Osteoblast (primary cell): Measurements from ENCODE around the gene CMTM7. TPM values are rescaled to one million over a fixed set of nuclear protein-coding genes. Genes with fewer than 3 reads are reported as not detected.

Source experiments
- DNase-seq: peaks from one replicate; pipeline ENCODE4 v3.0.0; 2011; ENCODE audit warnings: low spot score, mixed read lengths; ENCODE audit not compliant: insufficient read length; ENCODE audit errors: missing footprints
- H2AFZ ChIP-seq: 2 replicates; pipeline ENCODE4 v1.6.0; 2011; ENCODE audit warnings: mild to moderate bottlenecking, low read length
- H3K27ac ChIP-seq: 2 replicates; pipeline ENCODE4 v1.5.1; 2011; ENCODE audit warnings: mild to moderate bottlenecking, low read depth, low read length, moderate library complexity
- H3K27me3 ChIP-seq: 2 replicates; pipeline ENCODE4 v1.6.0; 2012; ENCODE audit warnings: mild to moderate bottlenecking, control low read depth, inconsistent platforms, low read length, moderate library complexity; ENCODE audit not compliant: insufficient read depth
- H3K36me3 ChIP-seq: 2 replicates; pipeline ENCODE4 v1.5.1; 2011; ENCODE audit warnings: mild to moderate bottlenecking, low read length, control low read depth, moderate library complexity; ENCODE audit not compliant: insufficient read depth
- H3K4me1 ChIP-seq: 2 replicates; pipeline ENCODE4 v1.5.1; 2011; ENCODE audit warnings: mild to moderate bottlenecking, low read length, control low read depth, moderate library complexity; ENCODE audit not compliant: insufficient read depth
- H3K4me2 ChIP-seq: 2 replicates; pipeline ENCODE4 v1.6.0; 2011; ENCODE audit warnings: mild to moderate bottlenecking, low read length; ENCODE audit not compliant: insufficient read depth
- H3K4me3 ChIP-seq: fragments of 200-600 bp; sonication (generic); 3 replicates; pipeline ENCODE4 v1.5.1; 2012; ENCODE audit warnings: mild to moderate bottlenecking, low read length, inconsistent platforms; ENCODE audit not compliant: insufficient read depth
- H3K79me2 ChIP-seq: 2 replicates; pipeline ENCODE4 v1.6.0; 2012; ENCODE audit warnings: mild to moderate bottlenecking, low read length, control low read depth, inconsistent platforms; ENCODE audit not compliant: insufficient read depth
- H3K9me3 ChIP-seq: 2 replicates; pipeline ENCODE4 v1.5.1; 2011; ENCODE audit warnings: low read depth, low read length, control low read depth
- H4K20me1 ChIP-seq: 2 replicates; pipeline ENCODE4 v1.6.0; 2012; ENCODE audit warnings: mild to moderate bottlenecking, low read length, control low read depth; ENCODE audit not compliant: insufficient read depth
- total RNA-seq: library from RNA; depleted of rRNA; stranded (reverse); fragments of >200 nt; gene quantifications from 2 replicates; pipeline ENCODE4 v1.2.3, GENCODE V29; 2012
- TF ChIP-seq, protein P1 (sequence below): IDR thresholded peaks from 2 replicates; pipeline ENCODE4 v1.5.1; 2011; ENCODE audit warnings: mild to moderate bottlenecking, low read depth, low read length, moderate library complexity; ENCODE audit errors: extremely low read depth

Gene CMTM7
- total RNA-seq, 1 donor: 7.2 TPM

DNA sequence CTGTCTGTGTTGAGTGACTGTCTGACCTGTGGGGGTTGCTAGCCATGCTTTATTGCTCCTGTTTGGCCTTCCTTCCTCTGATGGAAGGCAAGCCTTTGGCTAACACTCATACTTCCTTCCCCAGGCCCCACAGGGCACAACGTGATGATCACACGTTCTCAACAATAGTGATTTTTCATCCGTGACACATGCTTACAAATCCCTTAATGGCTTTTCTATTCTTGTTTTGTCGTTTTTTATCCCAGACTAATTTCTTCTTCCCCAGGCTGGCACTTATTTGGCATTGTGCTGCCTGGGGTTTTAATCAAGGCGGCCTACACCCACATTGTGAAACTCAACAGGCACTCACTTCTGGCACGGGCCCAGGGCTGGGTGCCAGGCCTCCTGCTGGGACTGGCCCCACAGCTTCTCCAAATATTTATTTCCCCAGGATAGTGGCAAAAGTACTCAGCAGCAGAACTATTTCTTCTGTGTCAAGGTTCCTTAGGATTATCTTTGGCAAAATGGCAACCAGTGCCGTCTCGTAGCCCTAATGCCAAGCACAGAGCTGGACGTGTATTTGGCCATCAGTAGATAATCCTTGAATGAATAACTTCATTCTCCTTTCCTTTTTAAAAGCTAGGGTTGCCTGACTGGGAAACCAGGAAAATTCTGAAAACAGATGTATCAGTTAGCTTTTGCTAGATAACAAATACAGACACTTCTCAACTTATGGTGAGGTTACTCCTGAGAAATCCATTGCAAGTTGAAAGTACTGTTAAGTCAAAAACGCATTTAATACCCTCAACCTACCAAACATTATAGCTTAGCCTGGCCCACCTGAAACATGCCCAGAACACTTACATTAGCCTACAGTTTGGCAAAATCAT, 30.6 kb downstream of the CMTM7 start:
- Histone ChIP-seq H3K4me3 (peak overlapping the region; percentile 1), H4K20me1 (no peaks in the 10 kb centered on the region), H3K36me3 (no peaks in the 10 kb centered on the region), H3K4me2 (peak overlapping the region; percentile 57), H2AFZ (peak overlapping the region; percentile 31), H3K4me1 (peaks cover 31% of the 10 kb centered on the region), H3K9me3 (no peaks in the 10 kb centered on the region), H3K79me2 (peaks cover 45% of the 10 kb centered on the region), H3K27ac (peak overlapping the region; percentile 37), H3K27me3 (no peaks in the 10 kb centered on the region)
- peak; percentile 67 for DNase-seq
- TF ChIP-seq, protein P1, sequence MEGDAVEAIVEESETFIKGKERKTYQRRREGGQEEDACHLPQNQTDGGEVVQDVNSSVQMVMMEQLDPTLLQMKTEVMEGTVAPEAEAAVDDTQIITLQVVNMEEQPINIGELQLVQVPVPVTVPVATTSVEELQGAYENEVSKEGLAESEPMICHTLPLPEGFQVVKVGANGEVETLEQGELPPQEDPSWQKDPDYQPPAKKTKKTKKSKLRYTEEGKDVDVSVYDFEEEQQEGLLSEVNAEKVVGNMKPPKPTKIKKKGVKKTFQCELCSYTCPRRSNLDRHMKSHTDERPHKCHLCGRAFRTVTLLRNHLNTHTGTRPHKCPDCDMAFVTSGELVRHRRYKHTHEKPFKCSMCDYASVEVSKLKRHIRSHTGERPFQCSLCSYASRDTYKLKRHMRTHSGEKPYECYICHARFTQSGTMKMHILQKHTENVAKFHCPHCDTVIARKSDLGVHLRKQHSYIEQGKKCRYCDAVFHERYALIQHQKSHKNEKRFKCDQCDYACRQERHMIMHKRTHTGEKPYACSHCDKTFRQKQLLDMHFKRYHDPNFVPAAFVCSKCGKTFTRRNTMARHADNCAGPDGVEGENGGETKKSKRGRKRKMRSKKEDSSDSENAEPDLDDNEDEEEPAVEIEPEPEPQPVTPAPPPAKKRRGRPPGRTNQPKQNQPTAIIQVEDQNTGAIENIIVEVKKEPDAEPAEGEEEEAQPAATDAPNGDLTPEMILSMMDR: no peak

DNA sequence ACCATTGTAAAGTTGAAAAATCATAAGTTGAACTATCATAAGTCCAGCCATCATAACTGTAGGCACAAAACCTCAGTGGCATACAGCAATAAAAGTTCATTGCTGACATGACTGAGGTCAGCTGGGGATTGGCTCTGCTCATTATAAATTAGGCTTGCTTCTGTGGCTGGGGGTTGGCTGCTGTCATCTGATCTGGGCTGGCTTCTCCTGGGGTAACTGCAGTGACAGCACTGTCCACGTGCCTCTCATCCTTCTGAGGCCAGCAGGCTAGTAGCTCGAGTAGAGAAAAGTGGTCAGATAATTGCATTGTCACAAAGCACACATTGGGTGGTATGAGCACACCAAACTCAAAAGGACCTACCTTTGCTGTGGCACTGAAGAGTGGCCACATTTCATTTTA, 31.3 kb downstream of the CMTM7 start:
- Histone ChIP-seq H3K79me2 (peaks cover 46% of the 10 kb centered on the region), H3K36me3 (no peaks in the 10 kb centered on the region), H3K4me2 (no peak overlapping the region), H3K4me1 (peaks cover 31% of the 10 kb centered on the region), H4K20me1 (no peaks in the 10 kb centered on the region), H3K27me3 (no peaks in the 10 kb centered on the region), H3K4me3 (no peak overlapping the region), H2AFZ (no peak overlapping the region), H3K9me3 (no peaks in the 10 kb centered on the region), H3K27ac (no peak overlapping the region)
- TF ChIP-seq, protein P1: no peak
- DNase-seq: no peak

DNA sequence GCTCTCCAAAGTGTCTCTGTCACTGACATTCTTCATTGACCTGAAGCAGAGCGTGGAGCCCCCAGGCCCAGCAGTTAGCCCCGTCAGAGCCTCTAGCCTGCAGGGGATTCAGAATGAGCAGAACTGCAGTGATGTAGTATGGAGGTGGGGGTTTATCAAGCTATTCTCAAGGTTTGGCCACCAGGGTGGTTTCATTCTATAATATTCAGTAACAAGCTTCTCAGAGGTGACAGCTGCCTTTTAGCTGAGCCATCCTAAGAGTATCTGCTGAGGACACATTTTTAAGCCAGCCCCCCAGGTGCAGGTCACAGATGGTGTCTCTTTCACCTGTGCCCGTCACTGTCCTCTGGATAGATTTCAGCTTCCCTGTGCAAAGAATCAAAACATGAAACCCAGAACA, 31.9 kb downstream of the CMTM7 start:
- H3K36me3 ChIP-seq: no peaks in the 10 kb centered on the region
- H3K27me3 ChIP-seq: no peaks in the 10 kb centered on the region
- H3K9me3 ChIP-seq: no peaks in the 10 kb centered on the region
- H3K27ac ChIP-seq: no peak overlapping the region
- no peaks in the 10 kb centered on the region for H4K20me1 ChIP-seq
- H2AFZ ChIP-seq: no peak overlapping the region
- H3K4me1 ChIP-seq: peaks cover 31% of the 10 kb centered on the region
- peaks cover 45% of the 10 kb centered on the region for H3K79me2 ChIP-seq
- H3K4me2 ChIP-seq: no peak overlapping the region
- no peak for DNase-seq
- TF ChIP-seq, protein P1: no peak
- no peak overlapping the region for H3K4me3 ChIP-seq

DNA sequence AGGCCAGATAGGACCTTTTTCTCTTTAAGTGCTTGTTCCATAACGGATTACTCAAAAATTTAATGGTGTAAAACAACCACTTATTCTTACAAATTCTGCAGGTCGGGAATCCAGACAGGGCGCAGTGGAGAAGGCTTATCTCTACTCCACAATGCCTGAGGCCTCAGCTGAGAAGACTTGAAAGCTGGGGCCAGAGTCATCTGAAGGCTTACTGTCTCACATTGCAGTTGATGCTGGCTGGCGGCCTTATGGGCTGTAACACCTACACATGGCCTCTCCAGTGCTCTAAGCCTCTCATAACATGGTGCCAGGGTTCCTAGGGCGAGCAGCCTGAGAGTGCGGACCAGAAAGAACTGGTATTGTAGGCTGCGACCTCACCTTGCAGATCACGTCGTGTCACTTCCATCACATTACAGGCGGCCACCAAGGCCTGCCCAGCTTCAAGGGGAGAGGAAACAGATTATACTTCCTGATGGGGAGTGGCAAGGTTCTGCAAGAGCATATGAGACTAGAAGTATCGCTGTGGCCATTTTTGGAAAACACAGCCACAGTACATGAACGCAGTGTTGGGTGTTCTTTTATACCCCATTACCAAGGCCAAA, 32.4 kb downstream of the CMTM7 start:
- Histone ChIP-seq H3K79me2 (peaks cover 42% of the 10 kb centered on the region), H3K4me1 (peaks cover 31% of the 10 kb centered on the region), H3K36me3 (no peaks in the 10 kb centered on the region), H3K27me3 (no peaks in the 10 kb centered on the region), H3K9me3 (no peaks in the 10 kb centered on the region), H3K4me3 (no peak overlapping the region), H3K27ac (no peak overlapping the region), H4K20me1 (no peaks in the 10 kb centered on the region), H3K4me2 (no peak overlapping the region), H2AFZ (no peak overlapping the region)
- TF ChIP-seq, protein P1: no peak
- DNase-seq: no peak
